ENCODE measurements around the gene PLEKHG5.

Gene PLEKHG5

GRCh38 chr1:6424000-6424565 lies 67.4 kb downstream of the PLEKHG5 start:
- intact Hi-C loops (cut with DNase I; ENCODE audit: low total_unique reads), result no loop called here
- no peak overlapping the region for H3K27ac ChIP-seq
- no peaks in the 10 kb centered on the region for H3K9me3 ChIP-seq
- peaks cover 4 to 100% of the 10 kb centered on the region in 2 donors for H3K27me3 ChIP-seq
- peaks cover 0 to 51% (median 40%) of the 10 kb centered on the region in 4 donors for H3K4me1 ChIP-seq
- H3K36me3 ChIP-seq, result no peaks in the 10 kb centered on the region
- no peak for DNase-seq
- TF ChIP-seq, protein P1, sequence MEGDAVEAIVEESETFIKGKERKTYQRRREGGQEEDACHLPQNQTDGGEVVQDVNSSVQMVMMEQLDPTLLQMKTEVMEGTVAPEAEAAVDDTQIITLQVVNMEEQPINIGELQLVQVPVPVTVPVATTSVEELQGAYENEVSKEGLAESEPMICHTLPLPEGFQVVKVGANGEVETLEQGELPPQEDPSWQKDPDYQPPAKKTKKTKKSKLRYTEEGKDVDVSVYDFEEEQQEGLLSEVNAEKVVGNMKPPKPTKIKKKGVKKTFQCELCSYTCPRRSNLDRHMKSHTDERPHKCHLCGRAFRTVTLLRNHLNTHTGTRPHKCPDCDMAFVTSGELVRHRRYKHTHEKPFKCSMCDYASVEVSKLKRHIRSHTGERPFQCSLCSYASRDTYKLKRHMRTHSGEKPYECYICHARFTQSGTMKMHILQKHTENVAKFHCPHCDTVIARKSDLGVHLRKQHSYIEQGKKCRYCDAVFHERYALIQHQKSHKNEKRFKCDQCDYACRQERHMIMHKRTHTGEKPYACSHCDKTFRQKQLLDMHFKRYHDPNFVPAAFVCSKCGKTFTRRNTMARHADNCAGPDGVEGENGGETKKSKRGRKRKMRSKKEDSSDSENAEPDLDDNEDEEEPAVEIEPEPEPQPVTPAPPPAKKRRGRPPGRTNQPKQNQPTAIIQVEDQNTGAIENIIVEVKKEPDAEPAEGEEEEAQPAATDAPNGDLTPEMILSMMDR (IDR thresholded peaks at IDR 0.05), result no peak
- H3K4me3 ChIP-seq, result no peak overlapping the region

DNA sequence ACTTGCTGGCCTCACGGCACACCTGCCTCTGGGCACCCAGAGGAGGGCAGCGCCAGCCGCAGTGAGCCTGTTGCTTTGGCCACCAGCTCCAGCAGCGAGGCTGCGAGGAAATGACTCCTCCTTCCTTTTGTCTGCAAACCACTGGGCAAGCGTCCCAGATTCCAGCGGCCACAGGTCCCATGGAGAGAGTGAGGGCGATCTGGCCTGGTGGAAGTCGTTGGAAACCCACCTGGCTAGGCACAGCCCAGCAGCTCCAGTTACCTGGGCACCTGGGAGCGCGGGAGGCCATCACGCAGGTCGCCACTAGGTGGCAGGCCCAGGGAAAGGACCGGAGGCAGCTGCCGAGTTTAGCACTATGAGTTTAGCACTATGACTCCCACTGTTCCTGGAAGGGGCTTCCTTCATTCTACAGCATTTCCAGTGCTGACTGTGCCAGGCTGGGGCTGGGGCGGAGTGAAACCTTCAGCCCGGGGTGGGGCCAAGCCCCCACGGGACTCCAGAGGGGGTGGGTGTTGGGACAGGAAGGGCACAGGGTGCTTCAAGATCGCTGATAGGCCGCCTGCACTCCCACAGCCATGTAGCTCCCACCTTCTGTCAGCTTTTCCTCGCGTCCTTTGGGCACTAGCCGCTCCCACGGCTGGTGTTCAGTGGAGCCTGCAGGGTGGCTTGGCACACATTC lies 68.0 kb downstream of the PLEKHG5 start:
- H3K27ac ChIP-seq, result no peak overlapping the region
- DNase-seq, result no peak
- no peaks in the 10 kb centered on the region for H3K36me3 ChIP-seq
- H3K4me3 ChIP-seq, result no peak overlapping the region
- H3K4me1 ChIP-seq, result peaks cover 0 to 57% (median 44%) of the 10 kb centered on the region in 4 donors
- intact Hi-C loops (cut with DNase I; ENCODE audit: low total_unique reads), result no loop called here
- H3K9me3 ChIP-seq, result no peaks in the 10 kb centered on the region
- TF ChIP-seq, protein P1 (IDR thresholded peaks at IDR 0.05), result peak in 1 of 2 experiments; percentile 27
- peaks cover 4 to 100% of the 10 kb centered on the region in 2 donors for H3K27me3 ChIP-seq

GRCh38 chr1:6421266-6421665 lies 70.2 kb downstream of the PLEKHG5 start:
- no peak overlapping the region for H3K4me3 ChIP-seq
- no peaks in the 10 kb centered on the region for H3K36me3 ChIP-seq
- no peak for DNase-seq
- TF ChIP-seq, protein P1 (IDR thresholded peaks at IDR 0.05), result no peak
- no peak overlapping the region for H3K27ac ChIP-seq
- intact Hi-C loops (cut with DNase I; ENCODE audit: low total_unique reads), result no loop called here
- H3K4me1 ChIP-seq, result peaks cover 0 to 57% (median 44%) of the 10 kb centered on the region in 4 donors
- H3K9me3 ChIP-seq, result no peaks in the 10 kb centered on the region
- peaks cover 4 to 100% of the 10 kb centered on the region in 2 donors for H3K27me3 ChIP-seq

DNA sequence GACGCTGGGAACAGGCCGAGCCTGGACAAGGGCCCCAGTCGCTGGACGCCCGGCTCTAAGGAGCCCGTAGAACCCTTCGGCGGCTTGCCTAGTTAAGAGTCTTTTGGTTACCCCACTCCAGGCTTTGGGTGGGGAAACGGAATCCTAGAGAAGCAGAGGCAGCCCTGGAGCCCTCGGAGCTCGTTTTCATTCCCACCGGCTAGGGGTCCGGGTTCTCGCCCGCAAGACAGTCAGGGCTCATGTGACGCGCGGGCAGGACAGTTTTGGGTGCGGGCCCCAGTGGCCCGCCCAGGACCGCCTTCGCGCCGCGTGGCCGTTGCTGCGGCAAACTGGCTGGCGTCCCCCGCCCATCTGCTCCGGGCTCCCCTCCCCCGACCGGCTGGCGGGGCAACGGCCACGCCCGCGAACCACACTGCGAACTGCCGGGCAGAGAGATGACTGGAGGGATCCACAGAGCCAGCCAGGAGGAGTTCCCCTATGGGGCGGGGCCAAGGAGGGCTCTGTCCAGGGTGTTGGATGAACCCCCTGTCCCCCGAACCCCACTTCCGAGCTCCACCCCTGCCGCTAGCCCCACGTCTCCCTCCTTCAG lies 70.9 kb downstream of the PLEKHG5 start:
- intact Hi-C loops (cut with DNase I; ENCODE audit: low total_unique reads), result no loop called here
- Histone ChIP-seq H3K4me1 (peaks cover 0 to 53% (median 44%) of the 10 kb centered on the region in 4 donors), H3K27ac (no peak overlapping the region), H3K36me3 (no peaks in the 10 kb centered on the region), H3K27me3 (peaks cover 4 to 100% of the 10 kb centered on the region in 2 donors), H3K9me3 (no peaks in the 10 kb centered on the region), H3K4me3 (peak overlapping the region in 1 of 2 donors; percentile 49)
- no peak for DNase-seq
- TF ChIP-seq, protein P1 (IDR thresholded peaks at IDR 0.05), result no peak

DNA sequence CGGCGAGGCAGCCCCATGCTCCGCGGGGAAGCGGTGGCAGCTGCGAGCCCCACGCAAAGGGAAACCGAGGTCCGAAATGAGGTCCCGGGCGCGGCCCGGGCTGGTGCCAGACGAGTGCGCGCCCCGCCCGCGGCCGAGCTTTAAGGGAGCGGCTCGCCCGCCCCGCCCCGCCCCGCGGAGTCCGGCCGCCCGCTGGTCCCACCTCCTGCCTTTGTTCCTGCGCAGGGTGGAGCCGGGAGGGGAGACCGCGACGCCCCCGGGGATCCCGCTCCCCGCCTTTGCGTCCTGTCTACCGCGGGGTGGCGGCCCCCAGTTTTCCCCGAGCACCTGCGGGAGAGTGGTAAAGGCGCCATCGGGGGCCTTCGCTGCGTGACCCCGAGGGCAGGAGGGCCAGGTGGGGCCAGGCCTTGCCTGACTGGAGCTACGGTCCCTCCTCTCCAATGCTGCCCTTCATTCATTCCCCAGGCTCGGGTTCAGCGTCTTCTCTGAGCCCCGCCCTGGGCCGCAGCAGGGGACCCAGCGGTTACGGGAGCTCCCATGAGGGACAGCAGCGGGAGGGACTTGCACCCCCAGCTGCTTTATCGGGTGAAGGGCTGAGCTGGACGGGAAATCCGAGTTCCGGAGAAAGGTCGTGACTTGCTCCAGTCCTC lies 71.5 kb downstream of the PLEKHG5 start, which contains the start of gene HES2:
Gene HES2, minus strand, starts transcription at position 116 of the 650 bp plus-strand sequence. Its CDS starts 99 bp downstream, at position 17.
- Histone ChIP-seq H3K27me3 (peaks cover 0 to 100% of the 10 kb centered on the region in 2 donors), H3K27ac (no peak within 1 kb of the TSS), H3K4me1 (peaks cover 0 to 49% (median 41%) of the 10 kb centered on the region in 4 donors), H3K36me3 (no peaks in the 10 kb centered on the region), H3K4me3 (peak within 1 kb of the TSS; percentile 27 to 49), H3K9me3 (no peaks in the 10 kb centered on the region)
- no peak for DNase-seq
- TF ChIP-seq, protein P1 (IDR thresholded peaks at IDR 0.05), result no peak
- intact Hi-C loops (cut with DNase I; ENCODE audit: low total_unique reads), result no loop called here

Data from tibial artery (tissue), 4 donors.